Uterus (tissue), 4 donors: Measurements from ENCODE around the gene LIPM. TPM values are rescaled to one million over a fixed set of nuclear protein-coding genes. Genes with fewer than 3 reads are reported as not detected.

Source experiments
- DNase-seq, 2 donors: peaks; one replicate each; pipeline ENCODE4 v3.0.0-alpha.2; 2019 to 2020
- H3K27ac ChIP-seq, 2 donors: fragments of 200-600 bp; sonication (generic); 1 replicate in 1 of 2; 2 replicates in 1 of 2; pipeline ENCODE4 v1.5.1; 2016 to 2018
- H3K27me3 ChIP-seq, 2 donors: fragments of 200-600 bp; sonication (generic); one replicate each; pipeline ENCODE4 v1.5.1; 2018 to 2019; ENCODE audit warnings: control low read depth in 1 of 2
- H3K36me3 ChIP-seq, 2 donors: fragments of 200-600 bp; sonication (generic); one replicate each; pipeline ENCODE4 v1.5.1; 2019; ENCODE audit warnings: control low read depth in 1 of 2
- H3K4me1 ChIP-seq, 2 donors: fragments of 200-600 bp; sonication (generic); one replicate each; pipeline ENCODE4 v1.5.1; 2018 to 2019; ENCODE audit warnings: control low read depth in 1 of 2
- H3K4me3 ChIP-seq, 2 donors: fragments of 200-600 bp; sonication (generic); 1 replicate in 1 of 2; 2 replicates in 1 of 2; pipeline ENCODE4 v1.5.1; 2018 to 2019; ENCODE audit warnings: mild to moderate bottlenecking in 1 of 2
- H3K9me3 ChIP-seq, 2 donors: fragments of 200-600 bp; sonication (generic); one replicate each; pipeline ENCODE4 v1.5.1; 2019; ENCODE audit warnings: control low read depth in 1 of 2
- POLR2A ChIP-seq, 2 donors: fragments of 450-650 bp; IDR thresholded peaks; one replicate each; pipeline ENCODE4 v1.6.1; 2016; ENCODE audit warnings: antibody characterized with exemption in 2 of 2, mild to moderate bottlenecking in 1 of 2, moderate library complexity in 1 of 2
- intact Hi-C: fragments of 100-400 bp; cut with DNase I; formaldehyde crosslinking; loops from one replicate; pipeline ENCODE4 v1.15.1; 2023; ENCODE audit warnings: low total_unique reads
- total RNA-seq, 4 donors: library from RNA; depleted of rRNA in 3 of 4; stranded (reverse); fragments of >200 nt in 3 of 4; gene quantifications; one replicate each; pipeline versions ENCODE4 v1.1.0 to v1.2.4, GENCODE V29; 2014 to 2023
- TF ChIP-seq, protein P1 (sequence below), 4 experiments: fragments of 200-600 bp in 2 of 4; fragments of 450-650 bp in 2 of 4; sonication (generic) in 2 of 4; IDR thresholded peaks; one replicate each; pipeline ENCODE4 v1.5.1; 2016 to 2019; ENCODE audit warnings: antibody characterized with exemption in 4 of 4, mild to moderate bottlenecking in 2 of 4, moderate library complexity in 1 of 4
- donor health status: DM: yes; HTN: yes; CAD: no.

LIPM gene, protein sequence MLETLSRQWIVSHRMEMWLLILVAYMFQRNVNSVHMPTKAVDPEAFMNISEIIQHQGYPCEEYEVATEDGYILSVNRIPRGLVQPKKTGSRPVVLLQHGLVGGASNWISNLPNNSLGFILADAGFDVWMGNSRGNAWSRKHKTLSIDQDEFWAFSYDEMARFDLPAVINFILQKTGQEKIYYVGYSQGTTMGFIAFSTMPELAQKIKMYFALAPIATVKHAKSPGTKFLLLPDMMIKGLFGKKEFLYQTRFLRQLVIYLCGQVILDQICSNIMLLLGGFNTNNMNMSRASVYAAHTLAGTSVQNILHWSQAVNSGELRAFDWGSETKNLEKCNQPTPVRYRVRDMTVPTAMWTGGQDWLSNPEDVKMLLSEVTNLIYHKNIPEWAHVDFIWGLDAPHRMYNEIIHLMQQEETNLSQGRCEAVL
- total RNA-seq = not detected

DNA sequence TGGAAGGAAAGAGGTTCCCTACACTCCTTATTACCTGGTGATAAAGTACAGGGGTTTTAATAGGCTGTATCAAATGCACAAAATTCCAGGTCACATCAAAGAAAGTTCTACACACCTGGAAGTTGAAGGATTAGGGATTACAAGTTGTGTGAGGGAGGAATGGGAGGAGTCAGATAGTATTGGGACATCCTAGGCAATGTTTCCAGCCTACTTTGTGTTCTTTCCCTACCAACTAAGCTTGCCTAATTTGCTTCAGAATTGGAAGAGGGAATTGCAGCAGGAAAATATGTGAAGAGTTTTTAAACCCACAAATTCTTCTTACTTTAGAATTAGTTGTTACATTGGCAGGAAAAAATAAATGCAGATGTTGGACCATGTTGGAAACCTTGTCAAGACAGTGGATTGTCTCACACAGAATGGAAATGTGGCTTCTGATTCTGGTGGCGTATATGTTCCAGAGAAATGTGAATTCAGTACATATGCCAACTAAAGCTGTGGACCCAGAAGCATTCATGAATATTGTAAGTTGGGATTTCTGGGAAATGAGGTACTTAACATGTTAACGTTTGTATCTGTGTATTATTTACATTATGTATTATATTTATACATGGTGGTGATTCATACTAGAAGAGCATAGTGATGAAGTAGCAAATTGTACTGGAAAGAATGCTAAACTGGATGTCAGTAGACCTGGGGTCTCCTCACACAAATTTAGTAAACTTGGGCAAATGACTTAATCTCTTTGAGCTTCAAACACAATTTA lies at the start of gene LIPM:
Gene LIPM (plus strand): TSS at position 208 of the 763 bp plus-strand sequence. CDS start 167 bp downstream, at position 375.
- intact Hi-C loops = no loop called here
- no peaks in the 10 kb centered on the region for H3K36me3 ChIP-seq
- no peak within 1 kb of the TSS for H3K27ac ChIP-seq
- H3K4me3 ChIP-seq = no peak within 1 kb of the TSS
- no peaks in the 10 kb centered on the region for H3K9me3 ChIP-seq
- no peaks in the 10 kb centered on the region for H3K4me1 ChIP-seq
- H3K27me3 ChIP-seq = no peaks in the 10 kb centered on the region
- TF ChIP-seq, protein P1, sequence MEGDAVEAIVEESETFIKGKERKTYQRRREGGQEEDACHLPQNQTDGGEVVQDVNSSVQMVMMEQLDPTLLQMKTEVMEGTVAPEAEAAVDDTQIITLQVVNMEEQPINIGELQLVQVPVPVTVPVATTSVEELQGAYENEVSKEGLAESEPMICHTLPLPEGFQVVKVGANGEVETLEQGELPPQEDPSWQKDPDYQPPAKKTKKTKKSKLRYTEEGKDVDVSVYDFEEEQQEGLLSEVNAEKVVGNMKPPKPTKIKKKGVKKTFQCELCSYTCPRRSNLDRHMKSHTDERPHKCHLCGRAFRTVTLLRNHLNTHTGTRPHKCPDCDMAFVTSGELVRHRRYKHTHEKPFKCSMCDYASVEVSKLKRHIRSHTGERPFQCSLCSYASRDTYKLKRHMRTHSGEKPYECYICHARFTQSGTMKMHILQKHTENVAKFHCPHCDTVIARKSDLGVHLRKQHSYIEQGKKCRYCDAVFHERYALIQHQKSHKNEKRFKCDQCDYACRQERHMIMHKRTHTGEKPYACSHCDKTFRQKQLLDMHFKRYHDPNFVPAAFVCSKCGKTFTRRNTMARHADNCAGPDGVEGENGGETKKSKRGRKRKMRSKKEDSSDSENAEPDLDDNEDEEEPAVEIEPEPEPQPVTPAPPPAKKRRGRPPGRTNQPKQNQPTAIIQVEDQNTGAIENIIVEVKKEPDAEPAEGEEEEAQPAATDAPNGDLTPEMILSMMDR (IDR thresholded peaks at IDR 0.05) = no peak
- no peak for TF ChIP-seq POLR2A (IDR thresholded peaks at IDR 0.05)
- DNase-seq = no peak

DNA sequence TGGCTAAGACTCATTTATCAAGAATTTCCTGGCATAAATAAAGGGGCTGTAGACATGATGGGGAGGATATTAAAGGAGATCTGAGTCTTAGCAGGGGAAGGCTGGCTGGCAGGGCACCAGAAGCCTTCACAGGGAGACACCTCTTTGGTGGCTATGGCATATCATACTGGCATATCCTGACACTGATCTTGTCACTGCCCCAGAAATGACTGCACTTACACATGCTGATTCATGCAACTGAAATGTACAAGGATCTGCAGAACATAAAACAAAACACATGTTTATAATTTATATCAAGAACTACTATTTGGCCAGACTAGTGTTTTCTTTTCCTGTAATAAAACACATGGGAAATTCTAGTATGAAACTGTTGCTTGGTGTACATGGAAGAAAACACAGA lies 48.2 kb upstream of the LIPM start:
- H3K27me3 ChIP-seq = no peaks in the 10 kb centered on the region
- no peaks in the 10 kb centered on the region for H3K9me3 ChIP-seq
- TF ChIP-seq, protein P1 (IDR thresholded peaks at IDR 0.05) = no peak
- DNase-seq = no peak
- no peaks in the 10 kb centered on the region for H3K4me1 ChIP-seq
- intact Hi-C loops = no loop called here
- H3K27ac ChIP-seq = no peak overlapping the region
- H3K4me3 ChIP-seq = no peak overlapping the region
- H3K36me3 ChIP-seq = no peaks in the 10 kb centered on the region

DNA sequence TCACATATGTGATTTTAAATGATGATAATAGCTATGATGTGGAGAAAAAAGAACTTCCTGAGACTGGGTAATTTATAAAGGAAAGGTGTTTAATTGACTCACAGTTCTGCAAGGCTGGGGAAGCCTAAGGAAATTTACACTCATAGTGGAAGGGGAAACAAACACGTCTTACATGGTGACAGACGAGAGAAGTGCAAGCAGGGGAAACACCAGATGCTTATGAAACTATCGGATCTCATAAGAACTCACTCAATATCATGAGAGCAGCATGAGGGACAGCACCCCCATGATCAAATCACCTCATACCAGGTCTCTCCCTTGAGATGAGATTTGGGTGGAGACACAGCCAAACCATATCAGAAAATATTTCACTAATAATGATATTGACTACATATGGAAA lies 46.8 kb upstream of the LIPM start:
- intact Hi-C loops = no loop called here
- no peaks in the 10 kb centered on the region for H3K27me3 ChIP-seq

DNA sequence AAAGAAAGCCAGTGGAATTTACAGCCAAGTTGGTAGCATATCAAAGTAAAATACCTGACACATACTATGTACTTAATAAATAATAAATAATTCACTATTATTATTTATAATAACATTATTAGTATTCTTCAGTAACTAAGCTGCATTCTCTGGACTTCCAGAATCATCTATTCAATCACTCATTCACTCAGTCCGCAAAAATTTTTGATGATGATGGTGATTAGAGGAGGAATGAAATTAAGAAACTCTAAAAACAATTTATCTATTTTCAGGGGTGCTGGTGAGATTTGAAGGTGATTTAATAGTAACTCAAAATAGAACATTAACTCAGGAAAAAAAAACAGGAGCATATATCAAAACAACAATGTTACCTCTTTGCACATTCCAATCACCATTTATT lies 45.9 kb upstream of the LIPM start:
- Histone ChIP-seq H3K9me3 (no peaks in the 10 kb centered on the region), H3K36me3 (no peaks in the 10 kb centered on the region), H3K4me1 (no peaks in the 10 kb centered on the region), H3K27ac (no peak overlapping the region), H3K27me3 (no peaks in the 10 kb centered on the region), H3K4me3 (no peak overlapping the region)
- intact Hi-C loops = no loop called here
- no peak for DNase-seq
- TF ChIP-seq, protein P1 (IDR thresholded peaks at IDR 0.05) = no peak
- TF ChIP-seq POLR2A (IDR thresholded peaks at IDR 0.05) = no peak

More for the DNA sequence above, 46.8 kb upstream of the LIPM start:
- TF ChIP-seq, protein P1 (IDR thresholded peaks at IDR 0.05) = no peak
- TF ChIP-seq POLR2A (IDR thresholded peaks at IDR 0.05) = no peak
- DNase-seq = no peak
- Histone ChIP-seq H3K27ac (no peak overlapping the region), H3K36me3 (no peaks in the 10 kb centered on the region), H3K4me1 (no peaks in the 10 kb centered on the region), H3K9me3 (no peaks in the 10 kb centered on the region), H3K4me3 (no peak overlapping the region)
